ENCODE measurements around the gene MTA1.

GRCh38 chr14:105450864-105451720, 31.5 kb downstream of the MTA1 start:
- TF ChIP-seq POLR2AphosphoS5 (IDR thresholded peaks at IDR 0.05; ENCODE audit: low read depth, low read length) (no peak), TAF1 (IDR thresholded peaks at IDR 0.05; ENCODE audit: borderline replicate concordance, insufficient read depth, low read length) (no peak), REST (IDR thresholded peaks at IDR 0.05; ENCODE audit: insufficient read depth in 1 of 2, low read depth in 2 of 2, low read length in 2 of 2) (no peak), SIN3A (IDR thresholded peaks at IDR 0.05; ENCODE audit: borderline replicate concordance, insufficient read depth, low read length) (no peak)

Data from PFSK-1 (cell line).